SIG-M5 treated with dmso at 0.1 percent for 504 hours (cell line): ENCODE data around the gene CDK16.

Experiments used
- DNase-seq: peaks from one replicate; lab custom pipeline; 2025; ENCODE audit not compliant: unreplicated experiment; lab: John Stamatoyannopoulos, UW

The CDK16 gene

GRCh38 chrX:47218280-47218919 lies at the start of gene CDK16:
TSS of gene CDK16 (plus strand) at chrX:47218681. CDS start at chrX:47223558, 4,877 bp downstream.
- peak; percentile 72 for DNase-seq

- no peak for DNase-seq
Measured at GRCh38 chrX:47169273-47169672, 49.2 kb upstream of the CDK16 start.

GRCh38 chrX:47169726-47170515 lies 48.6 kb upstream of the CDK16 start:
- no peak for DNase-seq

- DNase-seq: no peak
Measured at GRCh38 chrX:47170861-47171692, 47.4 kb upstream of the CDK16 start.

- no peak for DNase-seq
Measured at GRCh38 chrX:47171996-47172395, 46.5 kb upstream of the CDK16 start.

- no peak for DNase-seq
Measured at GRCh38 chrX:47172549-47172948, 45.9 kb upstream of the CDK16 start.

- DNase-seq: no peak
Measured at GRCh38 chrX:47172971-47173792, 45.3 kb upstream of the CDK16 start.

- no peak for DNase-seq
Measured at GRCh38 chrX:47174376-47174775, 44.1 kb upstream of the CDK16 start.

- no peak for DNase-seq
Measured at GRCh38 chrX:47174846-47175587, 43.5 kb upstream of the CDK16 start.

GRCh38 chrX:47175588-47175980 lies 42.9 kb upstream of the CDK16 start:
- no peak for DNase-seq

- DNase-seq: no peak
Measured at GRCh38 chrX:47176101-47176740, 42.3 kb upstream of the CDK16 start.

GRCh38 chrX:47177079-47177478 lies 41.4 kb upstream of the CDK16 start:
- no peak for DNase-seq

GRCh38 chrX:47178337-47178736 lies 40.1 kb upstream of the CDK16 start:
- no peak for DNase-seq

GRCh38 chrX:47179221-47179927 lies 39.1 kb upstream of the CDK16 start:
- DNase-seq: no peak

- DNase-seq: no peak
Measured at GRCh38 chrX:47179928-47180255, 38.6 kb upstream of the CDK16 start.

GRCh38 chrX:47180346-47180745 lies 38.1 kb upstream of the CDK16 start:
- DNase-seq: no peak

- no peak for DNase-seq
Measured at GRCh38 chrX:47181301-47181700, 37.2 kb upstream of the CDK16 start.

GRCh38 chrX:47182106-47182700 lies 36.3 kb upstream of the CDK16 start:
- no peak for DNase-seq

- no peak for DNase-seq
Measured at GRCh38 chrX:47184486-47184885, 34.0 kb upstream of the CDK16 start.
